RWPE1 (cell line): ENCODE data around the gene KMT2C.
"Not testable (repeated sequence)": the region's sequence is repeated elsewhere in the genome, so short reads cannot be mapped to it uniquely, and the experiment has no call there.

Experiments used
- CTCF ChIA-PET: fragments of 350-600 bp; sonication (Branson Sonifier 250); formaldehyde crosslinking; extraction: SDS; loops from one replicate; lab custom pipeline; 2021; lab: Yijun Ruan, JAX
- POLR2A ChIA-PET: fragments of 400-600 bp; formaldehyde crosslinking; extraction: SDS; loops from one replicate; lab custom pipeline; 2020; ENCODE audit warnings: antibody characterized with exemption; ENCODE audit not compliant: low non-redundant PET; lab: Yijun Ruan, JAX
- DNase-seq: peaks from one replicate; pipeline ENCODE4 v3.0.0; 2012; ENCODE audit warnings: low spot score
- H3K27ac ChIP-seq: fragments of 450-650 bp; 2 replicates; pipeline ENCODE4 v1.5.1; 2017
- CTCF ChIP-seq: fragments of 450-650 bp; conservative IDR thresholded peaks from 2 replicates; pipeline ENCODE4 v1.5.1; 2017; ENCODE audit warnings: low read depth, mild to moderate bottlenecking

KMT2C gene

GRCh38 chr7:152315845-152316244, 120.0 kb downstream of the KMT2C start:
- H3K27ac ChIP-seq = no peak overlapping the region
- ChIA-PET CTCF (no interaction called here), POLR2A (no interaction called here)
- TF ChIP-seq CTCF = no peak
- no peak for DNase-seq

GRCh38 chr7:152313831-152314604, 121.8 kb downstream of the KMT2C start:
- POLR2A ChIA-PET = no interaction called here
- H3K27ac ChIP-seq = no peak overlapping the region

GRCh38 chr7:152313217-152313616, 122.6 kb downstream of the KMT2C start:
- H3K27ac ChIP-seq = no peak overlapping the region
- DNase-seq = no peak
- ChIA-PET CTCF (interaction anchor here (0.6 kb wide), 1 partner anchor 11 kb away, joined by 3 read pairs; no protein-coding TSS in a partner anchor), POLR2A (no interaction called here)
- TF ChIP-seq CTCF = no peak

More at GRCh38 chr7:152313831-152314604, 121.8 kb downstream of the KMT2C start:
- CTCF ChIA-PET = interaction anchor here (0.6 to 0.7 kb wide), 2 partner anchors 10 to 476 kb away, joined by 3 read pairs; no protein-coding TSS in a partner anchor
- DNase-seq = peak; percentile 76
- no peak for TF ChIP-seq CTCF

- no peak for TF ChIP-seq CTCF
- ChIA-PET POLR2A (no interaction called here), CTCF (interaction anchor here (0.6 kb wide), 1 partner anchor 1047 kb away, joined by 3 read pairs; no protein-coding TSS in a partner anchor)
- no peak overlapping the region for H3K27ac ChIP-seq
- no peak for DNase-seq
Observed at GRCh38 chr7:152312316-152312715, 123.5 kb downstream of the KMT2C start.

GRCh38 chr7:152307902-152308301, 127.9 kb downstream of the KMT2C start:
- no peak for DNase-seq
- no peak for TF ChIP-seq CTCF
- ChIA-PET CTCF (no interaction called here), POLR2A (no interaction called here)
- H3K27ac ChIP-seq = no peak overlapping the region

GRCh38 chr7:152299542-152300143, 136.2 kb downstream of the KMT2C start:
- DNase-seq, CTCF ChIA-PET, POLR2A ChIA-PET, H3K27ac ChIP-seq: not testable (repeated sequence)

GRCh38 chr7:152292897-152293296, 142.9 kb downstream of the KMT2C start:
- no peak for DNase-seq
- no peak overlapping the region for H3K27ac ChIP-seq
- CTCF ChIA-PET = interaction anchor here (0.6 kb wide), 1 partner anchor 80 kb away, joined by 4 read pairs; no protein-coding TSS in a partner anchor
- TF ChIP-seq CTCF = no peak
- POLR2A ChIA-PET = no interaction called here

- DNase-seq, CTCF ChIA-PET, POLR2A ChIA-PET, H3K27ac ChIP-seq: not testable (repeated sequence)
Observed at GRCh38 chr7:152286972-152287371, 148.8 kb downstream of the KMT2C start.

GRCh38 chr7:152286219-152286618, 149.6 kb downstream of the KMT2C start:
- CTCF ChIA-PET, DNase-seq, H3K27ac ChIP-seq, POLR2A ChIA-PET: not testable (repeated sequence)

- POLR2A ChIA-PET, DNase-seq, CTCF ChIA-PET, H3K27ac ChIP-seq: not testable (repeated sequence)
Observed at GRCh38 chr7:152284998-152285397, 150.8 kb downstream of the KMT2C start.
